ENCODE measurements around the gene RITA1. TPM values are rescaled to one million over a fixed set of nuclear protein-coding genes. Genes with fewer than 3 reads are reported as not detected.

The RITA1 gene
- total RNA-seq, 2 donors from 2014 or later: 18.8 to 20.3 TPM

DNA sequence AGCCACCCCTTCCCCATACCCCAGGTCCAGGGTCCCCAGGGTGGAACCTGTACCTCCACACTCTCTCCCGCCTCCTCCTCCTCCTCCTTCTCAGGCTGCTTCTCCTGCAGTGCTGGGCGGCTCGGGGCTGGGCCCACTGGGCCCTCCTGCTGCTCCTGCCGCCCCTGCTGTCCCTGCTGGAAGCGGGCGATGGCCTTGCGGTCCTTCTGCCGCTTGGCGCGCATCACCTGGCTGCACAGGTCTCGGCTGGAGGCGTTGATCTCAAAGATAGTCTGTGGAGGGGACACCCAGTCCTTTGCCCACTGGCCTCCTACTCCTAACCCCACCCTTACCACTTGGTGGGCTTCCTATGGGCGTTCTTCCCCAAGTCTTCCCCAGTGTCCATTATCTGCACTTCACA, 21.5 kb upstream of the RITA1 start:
- WGBS, 2 experiments (ENCODE audit: insufficient coverage in 1 of 2, insufficient read length in 1 of 2): 92 to 96% methylated on average over 10 to 13 of the region's 13 CpGs
- H3K36me3 Mint-ChIP-seq (ENCODE audit: low read depth): peaks cover 59% of the 10 kb centered on the region
- no peak overlapping the region for H3K9ac ChIP-seq (ENCODE audit: extremely low read depth, low read length, poor library complexity, severe bottlenecking)

DNA sequence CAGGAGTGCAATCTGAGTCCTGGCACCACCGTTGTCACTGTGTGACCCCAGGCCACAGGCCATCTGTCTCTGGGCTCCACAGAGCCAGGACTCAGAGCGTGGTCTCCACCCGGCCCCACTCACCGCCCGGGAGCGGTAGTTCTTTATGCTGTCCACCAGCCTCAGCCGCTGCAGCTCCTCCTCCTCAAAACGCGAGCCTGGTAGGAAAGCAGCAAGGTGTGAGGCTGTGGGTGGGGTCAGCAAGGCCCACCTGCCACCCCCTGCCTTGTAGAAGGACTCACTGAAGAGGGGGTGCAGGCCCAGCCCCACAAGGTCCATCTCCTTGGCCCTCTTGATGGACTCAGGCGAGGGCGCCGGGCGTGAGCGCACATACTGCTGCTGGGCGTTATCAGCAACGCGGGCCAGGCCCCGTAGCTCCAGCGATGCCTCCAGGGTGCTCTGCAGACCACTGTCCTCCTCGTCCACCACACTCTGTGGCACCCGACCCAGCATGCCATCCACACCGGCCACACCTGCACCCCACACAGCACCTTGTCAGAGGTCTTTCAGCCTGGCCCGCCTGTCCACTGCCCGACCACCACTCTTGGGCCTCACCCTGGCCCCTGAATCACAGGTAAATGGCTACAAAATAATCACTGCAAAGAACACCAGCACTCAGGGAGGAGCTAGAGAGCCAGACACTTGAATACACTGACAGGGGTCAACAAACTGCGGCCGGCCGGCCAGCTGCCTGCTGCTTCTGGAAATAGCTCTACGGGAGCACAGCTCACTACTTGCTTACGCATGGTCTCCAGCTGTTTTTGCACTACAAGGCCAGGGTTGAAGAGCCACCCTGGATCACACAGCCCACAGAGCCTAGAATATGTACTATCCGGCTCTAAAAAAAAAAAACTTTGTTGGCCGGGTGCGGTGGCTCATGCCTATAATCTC, 19.7 kb upstream of the RITA1 start:
- Histone ChIP-seq H3K9ac (ENCODE audit: extremely low read depth, low read length, poor library complexity, severe bottlenecking) (no peak overlapping the region), H3K36me3 (ENCODE audit: control insufficient read depth, insufficient read depth, low read length) (peaks cover 59% of the 10 kb centered on the region), H3K27ac (ENCODE audit: low read depth, low read length) (no peak overlapping the region), H3K9me3 (ENCODE audit: control insufficient read depth, low read length) (no peaks in the 10 kb centered on the region), H3K4me3 (ENCODE audit: low read length) (no peak overlapping the region), H3K27me3 (ENCODE audit: control insufficient read depth, insufficient read depth, low read length, poor library complexity, severe bottlenecking) (no peaks in the 10 kb centered on the region), H3K4me1 (ENCODE audit: control insufficient read depth, insufficient read depth, low read length) (no peaks in the 10 kb centered on the region)
- Mint-ChIP-seq H3K27ac (peak overlapping the region; percentile 60), H3K9me3 (no peaks in the 10 kb centered on the region), H3K36me3 (ENCODE audit: low read depth) (peaks cover 58% of the 10 kb centered on the region), H3K27me3 (ENCODE audit: insufficient read depth) (no peaks in the 10 kb centered on the region), H3K4me1 (peaks cover 9% of the 10 kb centered on the region), H3K4me3 (no peak overlapping the region)
- TF ChIP-seq, protein P1, sequence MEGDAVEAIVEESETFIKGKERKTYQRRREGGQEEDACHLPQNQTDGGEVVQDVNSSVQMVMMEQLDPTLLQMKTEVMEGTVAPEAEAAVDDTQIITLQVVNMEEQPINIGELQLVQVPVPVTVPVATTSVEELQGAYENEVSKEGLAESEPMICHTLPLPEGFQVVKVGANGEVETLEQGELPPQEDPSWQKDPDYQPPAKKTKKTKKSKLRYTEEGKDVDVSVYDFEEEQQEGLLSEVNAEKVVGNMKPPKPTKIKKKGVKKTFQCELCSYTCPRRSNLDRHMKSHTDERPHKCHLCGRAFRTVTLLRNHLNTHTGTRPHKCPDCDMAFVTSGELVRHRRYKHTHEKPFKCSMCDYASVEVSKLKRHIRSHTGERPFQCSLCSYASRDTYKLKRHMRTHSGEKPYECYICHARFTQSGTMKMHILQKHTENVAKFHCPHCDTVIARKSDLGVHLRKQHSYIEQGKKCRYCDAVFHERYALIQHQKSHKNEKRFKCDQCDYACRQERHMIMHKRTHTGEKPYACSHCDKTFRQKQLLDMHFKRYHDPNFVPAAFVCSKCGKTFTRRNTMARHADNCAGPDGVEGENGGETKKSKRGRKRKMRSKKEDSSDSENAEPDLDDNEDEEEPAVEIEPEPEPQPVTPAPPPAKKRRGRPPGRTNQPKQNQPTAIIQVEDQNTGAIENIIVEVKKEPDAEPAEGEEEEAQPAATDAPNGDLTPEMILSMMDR (conservative IDR thresholded peaks at IDR 0.05): no peak
- 88 to 91% methylated on average over 24 to 32 of the region's 32 CpGs for WGBS, 2 experiments (ENCODE audit: insufficient coverage in 1 of 2, insufficient read length in 1 of 2)
- peak; percentile 83 for DNase-seq

More for the DNA sequence above, 21.5 kb upstream of the RITA1 start:
- Histone ChIP-seq H3K27ac (ENCODE audit: low read depth, low read length) (no peak overlapping the region), H3K4me3 (ENCODE audit: low read length) (no peak overlapping the region), H3K36me3 (ENCODE audit: control insufficient read depth, insufficient read depth, low read length) (peaks cover 64% of the 10 kb centered on the region), H3K9me3 (ENCODE audit: control insufficient read depth, low read length) (no peaks in the 10 kb centered on the region), H3K27me3 (ENCODE audit: control insufficient read depth, insufficient read depth, low read length, poor library complexity, severe bottlenecking) (no peaks in the 10 kb centered on the region), H3K4me1 (ENCODE audit: control insufficient read depth, insufficient read depth, low read length) (no peaks in the 10 kb centered on the region)
- DNase-seq: no peak
- TF ChIP-seq, protein P1 (conservative IDR thresholded peaks at IDR 0.05): no peak
- peaks cover 9% of the 10 kb centered on the region for H3K4me1 Mint-ChIP-seq
- H3K4me3 Mint-ChIP-seq: no peak overlapping the region
- H3K27me3 Mint-ChIP-seq (ENCODE audit: insufficient read depth): no peaks in the 10 kb centered on the region
- H3K27ac Mint-ChIP-seq: no peak overlapping the region
- no peaks in the 10 kb centered on the region for H3K9me3 Mint-ChIP-seq

DNA sequence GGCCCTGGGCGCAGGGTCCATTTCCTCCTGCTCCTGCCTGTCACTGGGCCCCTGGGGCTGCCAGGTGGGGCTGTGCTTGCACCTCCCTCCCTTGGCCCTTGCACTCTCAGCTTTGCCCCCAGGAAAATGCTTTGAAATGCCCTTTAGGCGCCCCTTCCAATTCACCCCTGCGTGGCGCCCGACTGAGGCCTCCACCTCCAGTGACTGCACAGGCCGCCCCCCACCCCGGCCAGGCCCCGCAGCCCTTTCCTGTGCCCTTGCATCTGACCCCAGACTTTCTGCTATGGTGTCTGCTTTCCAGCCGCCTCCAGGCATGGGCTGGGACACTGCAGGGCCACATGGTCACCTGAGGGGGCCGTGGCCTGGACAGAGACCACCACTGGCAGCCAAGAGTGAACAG, 17.7 kb upstream of the RITA1 start:
- no peak for DNase-seq
- Histone ChIP-seq H3K27ac (ENCODE audit: low read depth, low read length) (no peak overlapping the region), H3K36me3 (ENCODE audit: control insufficient read depth, insufficient read depth, low read length) (peaks cover 74% of the 10 kb centered on the region), H3K9me3 (ENCODE audit: control insufficient read depth, low read length) (no peaks in the 10 kb centered on the region), H3K9ac (ENCODE audit: extremely low read depth, low read length, poor library complexity, severe bottlenecking) (no peak overlapping the region), H3K27me3 (ENCODE audit: control insufficient read depth, insufficient read depth, low read length, poor library complexity, severe bottlenecking) (no peaks in the 10 kb centered on the region), H3K4me1 (ENCODE audit: control insufficient read depth, insufficient read depth, low read length) (no peaks in the 10 kb centered on the region), H3K4me3 (ENCODE audit: low read length) (no peak overlapping the region)
- Mint-ChIP-seq H3K27ac (no peak overlapping the region), H3K4me1 (no peaks in the 10 kb centered on the region), H3K27me3 (ENCODE audit: insufficient read depth) (no peaks in the 10 kb centered on the region), H3K4me3 (no peak overlapping the region), H3K36me3 (ENCODE audit: low read depth) (peaks cover 73% of the 10 kb centered on the region), H3K9me3 (no peaks in the 10 kb centered on the region)
- TF ChIP-seq, protein P1 (conservative IDR thresholded peaks at IDR 0.05): no peak
- WGBS, 2 experiments (ENCODE audit: insufficient coverage in 1 of 2, insufficient read length in 1 of 2): 96% methylated on average over 10 of the region's 10 CpGs; no CpG with 5 or more reads in 1 of the 2 experiments
